ENCODE results near the gene CDKAL1. TPM values are rescaled to one million over a fixed set of nuclear protein-coding genes. Genes with fewer than 3 reads are reported as not detected.

Gene CDKAL1
- total and polyA plus RNA-seq, 9 of the 15 experiments (the other 6 are each of a cell fraction or from before 2014, with no cell fraction given), result 11.2 to 36.3 (median 20.1) TPM

- in situ Hi-C loops (cut with MboI) (no loop called here), intact Hi-C loops (cut with micrococcal nuclease) (no loop called here)
- H3K9me1 ChIP-seq (ENCODE audit: control insufficient read depth, insufficient read depth, low read length), result no peaks in the 10 kb centered on the region
- ChIA-PET CTCF (ENCODE audit: low intra/inter-chr PET ratio) (no interaction called here), POLR2A (no interaction called here)
- H3K79me2 ChIP-seq (ENCODE audit: control insufficient read depth, insufficient read depth, low read length), result no peaks in the 10 kb centered on the region
- H4K20me1 ChIP-seq (replicated peaks; ENCODE audit: control insufficient read depth, insufficient read depth, low read length), result no peaks in the 10 kb centered on the region
- 46% methylated on average over 3 of the region's 3 CpGs for WGBS (ENCODE audit: insufficient coverage, low coverage, missing lambda C conversion rate)
- no peak overlapping the region for H2AFZ ChIP-seq (ENCODE audit: low read depth, low read length)
- no TSS peak for BruUV-seq (replicated peaks)
- FAIRE-seq (no peak), ATAC-seq (no peak), DNase-seq (ENCODE audit: extremely low read depth in 1 of 4, low spot score in 3 of 4) (no peak)
- no peak overlapping the region for H3K27ac ChIP-seq (ENCODE audit: extremely low read depth, low read depth, low read length)
- no peak overlapping the region for H3K9ac ChIP-seq (ENCODE audit: insufficient read depth in 1 of 2, low read depth in 2 of 2, low read length in 2 of 2)
- H3K36me3 ChIP-seq (ENCODE audit: control insufficient read depth, insufficient read depth, low read length), result no peaks in the 10 kb centered on the region
- TF ChIP-seq, protein P1, sequence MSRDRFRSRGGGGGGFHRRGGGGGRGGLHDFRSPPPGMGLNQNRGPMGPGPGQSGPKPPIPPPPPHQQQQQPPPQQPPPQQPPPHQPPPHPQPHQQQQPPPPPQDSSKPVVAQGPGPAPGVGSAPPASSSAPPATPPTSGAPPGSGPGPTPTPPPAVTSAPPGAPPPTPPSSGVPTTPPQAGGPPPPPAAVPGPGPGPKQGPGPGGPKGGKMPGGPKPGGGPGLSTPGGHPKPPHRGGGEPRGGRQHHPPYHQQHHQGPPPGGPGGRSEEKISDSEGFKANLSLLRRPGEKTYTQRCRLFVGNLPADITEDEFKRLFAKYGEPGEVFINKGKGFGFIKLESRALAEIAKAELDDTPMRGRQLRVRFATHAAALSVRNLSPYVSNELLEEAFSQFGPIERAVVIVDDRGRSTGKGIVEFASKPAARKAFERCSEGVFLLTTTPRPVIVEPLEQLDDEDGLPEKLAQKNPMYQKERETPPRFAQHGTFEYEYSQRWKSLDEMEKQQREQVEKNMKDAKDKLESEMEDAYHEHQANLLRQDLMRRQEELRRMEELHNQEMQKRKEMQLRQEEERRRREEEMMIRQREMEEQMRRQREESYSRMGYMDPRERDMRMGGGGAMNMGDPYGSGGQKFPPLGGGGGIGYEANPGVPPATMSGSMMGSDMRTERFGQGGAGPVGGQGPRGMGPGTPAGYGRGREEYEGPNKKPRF (IDR thresholded peaks at IDR 0.05; ENCODE audit: low read depth, low read length), result no peak
- TF ChIP-seq, protein P2, sequence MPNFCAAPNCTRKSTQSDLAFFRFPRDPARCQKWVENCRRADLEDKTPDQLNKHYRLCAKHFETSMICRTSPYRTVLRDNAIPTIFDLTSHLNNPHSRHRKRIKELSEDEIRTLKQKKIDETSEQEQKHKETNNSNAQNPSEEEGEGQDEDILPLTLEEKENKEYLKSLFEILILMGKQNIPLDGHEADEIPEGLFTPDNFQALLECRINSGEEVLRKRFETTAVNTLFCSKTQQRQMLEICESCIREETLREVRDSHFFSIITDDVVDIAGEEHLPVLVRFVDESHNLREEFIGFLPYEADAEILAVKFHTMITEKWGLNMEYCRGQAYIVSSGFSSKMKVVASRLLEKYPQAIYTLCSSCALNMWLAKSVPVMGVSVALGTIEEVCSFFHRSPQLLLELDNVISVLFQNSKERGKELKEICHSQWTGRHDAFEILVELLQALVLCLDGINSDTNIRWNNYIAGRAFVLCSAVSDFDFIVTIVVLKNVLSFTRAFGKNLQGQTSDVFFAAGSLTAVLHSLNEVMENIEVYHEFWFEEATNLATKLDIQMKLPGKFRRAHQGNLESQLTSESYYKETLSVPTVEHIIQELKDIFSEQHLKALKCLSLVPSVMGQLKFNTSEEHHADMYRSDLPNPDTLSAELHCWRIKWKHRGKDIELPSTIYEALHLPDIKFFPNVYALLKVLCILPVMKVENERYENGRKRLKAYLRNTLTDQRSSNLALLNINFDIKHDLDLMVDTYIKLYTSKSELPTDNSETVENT (CRISPR knock-in tag; IDR thresholded peaks at IDR 0.05), result no peak
- TF ChIP-seq, protein P3, sequence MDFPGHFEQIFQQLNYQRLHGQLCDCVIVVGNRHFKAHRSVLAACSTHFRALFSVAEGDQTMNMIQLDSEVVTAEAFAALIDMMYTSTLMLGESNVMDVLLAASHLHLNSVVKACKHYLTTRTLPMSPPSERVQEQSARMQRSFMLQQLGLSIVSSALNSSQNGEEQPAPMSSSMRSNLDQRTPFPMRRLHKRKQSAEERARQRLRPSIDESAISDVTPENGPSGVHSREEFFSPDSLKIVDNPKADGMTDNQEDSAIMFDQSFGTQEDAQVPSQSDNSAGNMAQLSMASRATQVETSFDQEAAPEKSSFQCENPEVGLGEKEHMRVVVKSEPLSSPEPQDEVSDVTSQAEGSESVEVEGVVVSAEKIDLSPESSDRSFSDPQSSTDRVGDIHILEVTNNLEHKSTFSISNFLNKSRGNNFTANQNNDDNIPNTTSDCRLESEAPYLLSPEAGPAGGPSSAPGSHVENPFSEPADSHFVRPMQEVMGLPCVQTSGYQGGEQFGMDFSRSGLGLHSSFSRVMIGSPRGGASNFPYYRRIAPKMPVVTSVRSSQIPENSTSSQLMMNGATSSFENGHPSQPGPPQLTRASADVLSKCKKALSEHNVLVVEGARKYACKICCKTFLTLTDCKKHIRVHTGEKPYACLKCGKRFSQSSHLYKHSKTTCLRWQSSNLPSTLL (IDR thresholded peaks at IDR 0.05), result no peak
- H3K4me2 ChIP-seq (ENCODE audit: insufficient read depth, low read length), result no peak overlapping the region
- H3K27me3 ChIP-seq (ENCODE audit: control insufficient read depth in 2 of 2, insufficient read depth in 2 of 2, low read length in 2 of 2), result no peaks in the 10 kb centered on the region
- H3K9me3 ChIP-seq (replicated peaks; ENCODE audit: control insufficient read depth, insufficient read depth, low read depth, low read length), result no peaks in the 10 kb centered on the region
- H3K4me3 ChIP-seq, result no peak overlapping the region
- no peaks in the 10 kb centered on the region for H3K4me1 ChIP-seq (replicated peaks in 1 of 2; ENCODE audit: control insufficient read depth in 2 of 2, insufficient read depth in 2 of 2, low read length in 2 of 2)
Observed at GRCh38 chr6:21142741-21143140, 608.5 kb downstream of the CDKAL1 start.

Data from K562 (cell line).